HUES64 (cell line): ENCODE results near the gene SNED1.

Experiments
- H3K27ac ChIP-seq: 2 replicates; pipeline ENCODE4 v1.7.0; 2013; ENCODE audit warnings: low read depth, low read length, inconsistent platforms
- H3K27me3 ChIP-seq: 2 replicates; pipeline ENCODE4 v1.6.1; 2013; ENCODE audit warnings: mild to moderate bottlenecking, low read length; ENCODE audit not compliant: insufficient read depth
- H3K36me3 ChIP-seq: 2 replicates; pipeline ENCODE4 v1.6.1; 2013; ENCODE audit warnings: mild to moderate bottlenecking, low read length; ENCODE audit not compliant: insufficient read depth
- H3K4me1 ChIP-seq: 2 replicates; pipeline ENCODE4 v1.6.1; 2013; ENCODE audit warnings: mild to moderate bottlenecking, low read length, moderate library complexity; ENCODE audit not compliant: insufficient read depth
- H3K4me3 ChIP-seq: 2 replicates; pipeline ENCODE4 v1.5.1; 2013; ENCODE audit warnings: mild to moderate bottlenecking, low read length, moderate library complexity
- H3K9ac ChIP-seq: 2 replicates; pipeline ENCODE4 v1.6.1; 2013; ENCODE audit warnings: mild to moderate bottlenecking, low read depth, low read length
- H3K9me3 ChIP-seq: 2 replicates; pipeline ENCODE4 v1.6.1; 2013; ENCODE audit warnings: low read depth, low read length; ENCODE audit not compliant: insufficient read depth
- WGBS: fragments of 150-250, 120-280 bp; methylation state at CpG from one replicate; pipeline ENCODE4 v1.1.7; 2013; ENCODE audit warnings: missing lambda C conversion rate; 5-methylcytosine and 5-hydroxymethylcytosine counted together

Gene SNED1

GRCh38 chr2:241031436-241032165 lies 33.2 kb downstream of the SNED1 start:
- Histone ChIP-seq H3K36me3 (no peaks in the 10 kb centered on the region), H3K9me3 (peaks cover 8% of the 10 kb centered on the region), H3K9ac (no peak overlapping the region), H3K4me3 (no peak overlapping the region), H3K27ac (no peak overlapping the region), H3K4me1 (no peaks in the 10 kb centered on the region), H3K27me3 (peaks cover 17% of the 10 kb centered on the region)
- 94% methylated on average over 20 of the region's 20 CpGs for WGBS

GRCh38 chr2:241033336-241033987 lies 35.0 kb downstream of the SNED1 start:
- Histone ChIP-seq H3K4me3 (no peak overlapping the region), H3K36me3 (no peaks in the 10 kb centered on the region), H3K27me3 (peaks cover 31% of the 10 kb centered on the region), H3K27ac (no peak overlapping the region), H3K4me1 (no peaks in the 10 kb centered on the region), H3K9ac (no peak overlapping the region), H3K9me3 (no peaks in the 10 kb centered on the region)
- 90% methylated on average over 17 of the region's 17 CpGs for WGBS

GRCh38 chr2:241033994-241034393 lies 35.6 kb downstream of the SNED1 start:
- Histone ChIP-seq H3K9ac (no peak overlapping the region), H3K4me1 (no peaks in the 10 kb centered on the region), H3K27ac (no peak overlapping the region), H3K9me3 (no peaks in the 10 kb centered on the region), H3K4me3 (no peak overlapping the region), H3K36me3 (no peaks in the 10 kb centered on the region), H3K27me3 (peaks cover 31% of the 10 kb centered on the region)
- 88% methylated on average over 7 of the region's 7 CpGs for WGBS

GRCh38 chr2:241034490-241035141 lies 36.2 kb downstream of the SNED1 start:
- no peak overlapping the region for H3K27ac ChIP-seq
- no peaks in the 10 kb centered on the region for H3K36me3 ChIP-seq
- no peak overlapping the region for H3K9ac ChIP-seq
- peaks cover 31% of the 10 kb centered on the region for H3K27me3 ChIP-seq
- no peak overlapping the region for H3K4me3 ChIP-seq
- 92% methylated on average over 22 of the region's 22 CpGs for WGBS
- H3K9me3 ChIP-seq: no peaks in the 10 kb centered on the region
- H3K4me1 ChIP-seq: no peaks in the 10 kb centered on the region

GRCh38 chr2:241035142-241035817 lies 36.9 kb downstream of the SNED1 start:
- Histone ChIP-seq H3K36me3 (no peaks in the 10 kb centered on the region), H3K27ac (no peak overlapping the region), H3K9me3 (no peaks in the 10 kb centered on the region), H3K9ac (no peak overlapping the region), H3K27me3 (peaks cover 31% of the 10 kb centered on the region), H3K4me1 (no peaks in the 10 kb centered on the region), H3K4me3 (no peak overlapping the region)
- WGBS: 54% methylated on average over 31 of the region's 31 CpGs

- Histone ChIP-seq H3K4me1 (no peaks in the 10 kb centered on the region), H3K4me3 (peak overlapping the region; percentile 49), H3K27ac (no peak overlapping the region), H3K27me3 (peaks cover 31% of the 10 kb centered on the region), H3K9ac (no peak overlapping the region), H3K9me3 (no peaks in the 10 kb centered on the region), H3K36me3 (no peaks in the 10 kb centered on the region)
- WGBS: 11% methylated on average over 24 of the region's 39 CpGs
These were observed 37.5 kb downstream of the SNED1 start for GRCh38 chr2:241035818-241036396.

- Histone ChIP-seq H3K4me1 (no peaks in the 10 kb centered on the region), H3K4me3 (peak overlapping the region; percentile 49), H3K36me3 (no peaks in the 10 kb centered on the region), H3K9ac (no peak overlapping the region), H3K27ac (no peak overlapping the region), H3K9me3 (no peaks in the 10 kb centered on the region), H3K27me3 (peaks cover 31% of the 10 kb centered on the region)
- 7% methylated on average over 36 of the region's 36 CpGs for WGBS
These were observed 38.1 kb downstream of the SNED1 start for GRCh38 chr2:241036397-241036963.

GRCh38 chr2:241036964-241037421 lies 38.6 kb downstream of the SNED1 start:
- peaks cover 31% of the 10 kb centered on the region for H3K27me3 ChIP-seq

GRCh38 chr2:241037498-241037897 lies 39.1 kb downstream of the SNED1 start:
- H3K9ac ChIP-seq: no peak overlapping the region
- H3K4me1 ChIP-seq: no peaks in the 10 kb centered on the region
- WGBS: 93% methylated on average over 9 of the region's 9 CpGs
- no peak overlapping the region for H3K4me3 ChIP-seq
- peaks cover 31% of the 10 kb centered on the region for H3K27me3 ChIP-seq
- no peaks in the 10 kb centered on the region for H3K9me3 ChIP-seq
- H3K27ac ChIP-seq: no peak overlapping the region
- no peaks in the 10 kb centered on the region for H3K36me3 ChIP-seq

More at GRCh38 chr2:241036964-241037421, 38.6 kb downstream of the SNED1 start:
- H3K27ac ChIP-seq: no peak overlapping the region
- H3K4me1 ChIP-seq: no peaks in the 10 kb centered on the region
- no peaks in the 10 kb centered on the region for H3K36me3 ChIP-seq
- 66% methylated on average over 18 of the region's 18 CpGs for WGBS
- H3K9ac ChIP-seq: no peak overlapping the region
- H3K4me3 ChIP-seq: peak overlapping the region; percentile 49
- no peaks in the 10 kb centered on the region for H3K9me3 ChIP-seq

- Histone ChIP-seq H3K27me3 (peaks cover 31% of the 10 kb centered on the region), H3K4me3 (no peak overlapping the region), H3K36me3 (no peaks in the 10 kb centered on the region), H3K9me3 (no peaks in the 10 kb centered on the region), H3K4me1 (no peaks in the 10 kb centered on the region), H3K27ac (no peak overlapping the region), H3K9ac (no peak overlapping the region)
- WGBS: 92% methylated on average over 20 of the region's 20 CpGs
These were observed 40.2 kb downstream of the SNED1 start for GRCh38 chr2:241038374-241039180.
